PC-9 (cell line): ENCODE measurements around the gene TUBA1A.

Experiments used
- EZH2 ChIP-seq: fragments of 200-600 bp; sonication (generic); IDR thresholded peaks from 2 replicates; pipeline ENCODE4 v1.8.0; 2017; ENCODE audit warnings: antibody characterized with exemption, low read depth
- TF ChIP-seq, protein P1 (sequence below): fragments of 200-600 bp; sonication (generic); conservative IDR thresholded peaks from 2 replicates; pipeline ENCODE4 v1.6.1; 2017; ENCODE audit warnings: mixed run types, antibody characterized with exemption, mild to moderate bottlenecking, moderate library complexity

- TF ChIP-seq, protein P1, sequence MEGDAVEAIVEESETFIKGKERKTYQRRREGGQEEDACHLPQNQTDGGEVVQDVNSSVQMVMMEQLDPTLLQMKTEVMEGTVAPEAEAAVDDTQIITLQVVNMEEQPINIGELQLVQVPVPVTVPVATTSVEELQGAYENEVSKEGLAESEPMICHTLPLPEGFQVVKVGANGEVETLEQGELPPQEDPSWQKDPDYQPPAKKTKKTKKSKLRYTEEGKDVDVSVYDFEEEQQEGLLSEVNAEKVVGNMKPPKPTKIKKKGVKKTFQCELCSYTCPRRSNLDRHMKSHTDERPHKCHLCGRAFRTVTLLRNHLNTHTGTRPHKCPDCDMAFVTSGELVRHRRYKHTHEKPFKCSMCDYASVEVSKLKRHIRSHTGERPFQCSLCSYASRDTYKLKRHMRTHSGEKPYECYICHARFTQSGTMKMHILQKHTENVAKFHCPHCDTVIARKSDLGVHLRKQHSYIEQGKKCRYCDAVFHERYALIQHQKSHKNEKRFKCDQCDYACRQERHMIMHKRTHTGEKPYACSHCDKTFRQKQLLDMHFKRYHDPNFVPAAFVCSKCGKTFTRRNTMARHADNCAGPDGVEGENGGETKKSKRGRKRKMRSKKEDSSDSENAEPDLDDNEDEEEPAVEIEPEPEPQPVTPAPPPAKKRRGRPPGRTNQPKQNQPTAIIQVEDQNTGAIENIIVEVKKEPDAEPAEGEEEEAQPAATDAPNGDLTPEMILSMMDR = no peak
- TF ChIP-seq EZH2 = no peak
Observed at GRCh38 chr12:49147384-49147783, 41.5 kb downstream of the TUBA1A start.
